Panc1 (cell line): ENCODE data around the gene FGF9. TPM values are rescaled to one million over a fixed set of nuclear protein-coding genes. Genes with fewer than 3 reads are reported as not detected.

ENCODE experiments used
- ATAC-seq: fragments of 200-7000 bp; cut with Tn5 transposase; 2 replicates; pipeline ENCODE4 v1.9.1; 2020; ENCODE audit warnings: mild to moderate bottlenecking, moderate library complexity
- BruUV-seq: library from RNA; stranded (reverse); fragments of 400-500 nt; replicated peaks from 2 replicates; lab custom pipeline; 2021; lab: Mats Ljungman, UMichigan
- CTCF ChIA-PET: fragments of 300-600 bp; sonication (Branson Sonifier 250); formaldehyde crosslinking; loops from one replicate; lab custom pipeline; 2022; ENCODE audit warnings: antibody characterized with exemption; lab: Charles Lee
- POLR2A ChIA-PET: fragments of 300-600 bp; sonication (Branson Sonifier 250); formaldehyde crosslinking; loops from one replicate; lab custom pipeline; 2022; ENCODE audit warnings: antibody characterized with exemption; lab: Charles Lee
- DNase-seq: peaks from one replicate; pipeline ENCODE4 v3.0.0-alpha.2; 2010; ENCODE audit warnings: low read depth, low spot score
- H3K27ac ChIP-seq: 2 replicates; pipeline ENCODE4 v1.5.1; 2011; ENCODE audit warnings: mild to moderate bottlenecking, low read length, inconsistent platforms
- H3K27me3 ChIP-seq: fragments of 200-500 bp; sonication (Bioruptor generic); 2 replicates; pipeline ENCODE4 v1.6.0; 2014; ENCODE audit warnings: low read length, inconsistent platforms; ENCODE audit not compliant: control insufficient read depth, insufficient read depth
- H3K36me3 ChIP-seq: fragments of 200-500 bp; sonication (Bioruptor generic); 2 replicates; pipeline ENCODE4 v1.5.1; 2014; ENCODE audit warnings: inconsistent platforms, mild to moderate bottlenecking, low read length, moderate library complexity; ENCODE audit not compliant: control insufficient read depth, insufficient read depth
- H3K4me1 ChIP-seq: 2 replicates; pipeline ENCODE4 v1.5.1; 2011; ENCODE audit warnings: inconsistent platforms, mild to moderate bottlenecking, low read length, moderate library complexity; ENCODE audit not compliant: control insufficient read depth, insufficient read depth
- H3K4me3 ChIP-seq, 2 experiments: 2 replicates each; pipeline ENCODE4 v1.5.1; 2011 to 2012; ENCODE audit warnings: low read depth in 2 of 2, low read length in 2 of 2, mild to moderate bottlenecking in 2 of 2, inconsistent platforms in 1 of 2, moderate library complexity in 1 of 2
- H3K9me3 ChIP-seq: fragments of 200-500 bp; sonication (Bioruptor generic); 2 replicates; pipeline ENCODE4 v1.5.1; 2014; ENCODE audit warnings: low read depth, mild to moderate bottlenecking, inconsistent platforms, low read length, moderate library complexity; ENCODE audit not compliant: control insufficient read depth, insufficient read depth
- CTCF ChIP-seq: fragments of 450-650 bp; IDR thresholded peaks from 2 replicates; pipeline ENCODE4 v1.5.1; 2017; ENCODE audit warnings: mild to moderate bottlenecking
- POLR2AphosphoS5 ChIP-seq: IDR thresholded peaks from 2 replicates; pipeline ENCODE4 v1.6.1; 2012; ENCODE audit warnings: mild to moderate bottlenecking, low read depth, low read length, moderate library complexity
- REST ChIP-seq, 2 experiments: IDR thresholded peaks; 2 replicates each; pipeline ENCODE4 v1.6.1; 2011 to 2012; ENCODE audit warnings: low read depth in 2 of 2, control low read depth in 1 of 2, low read length in 1 of 2, mild to moderate bottlenecking in 1 of 2, moderate library complexity in 1 of 2; ENCODE audit not compliant: insufficient read depth in 1 of 2
- SIN3A ChIP-seq: IDR thresholded peaks from 2 replicates; pipeline ENCODE4 v1.6.1; 2012; ENCODE audit warnings: low read depth, mild to moderate bottlenecking, low read length, moderate library complexity, borderline replicate concordance; ENCODE audit not compliant: insufficient read depth
- TCF7L2 ChIP-seq: IDR thresholded peaks from 2 replicates; pipeline ENCODE4 v1.6.1; 2011; ENCODE audit warnings: mild to moderate bottlenecking, low read depth, low read length, inconsistent platforms
- in situ Hi-C: cut with HindIII; loops from 2 replicates; pipeline ENCODE4 v1.10.0; 2016; ENCODE audit warnings: low sequenced_read_pairs, low pct_unique_long_range_greater_than_20kb
- intact Hi-C: fragments of 100-400 bp; cut with micrococcal nuclease; formaldehyde crosslinking; loops from one replicate; pipeline ENCODE4 v1.10.0; 2022; ENCODE audit not compliant: unreplicated experiment
- total RNA-seq: library from RNA; stranded (reverse); gene quantifications from one replicate; pipeline ENCODE4 v1.2.1, GENCODE V29; 2021; ENCODE audit not compliant: unreplicated experiment

FGF9 gene
- total RNA-seq, 1 experiment from 2014 or later: not detected

GRCh38 chr13:21676611-21677021 is 5.7 kb downstream of the FGF9 start:
- no peaks in the 10 kb centered on the region for H3K36me3 ChIP-seq
- H3K4me1 ChIP-seq: no peaks in the 10 kb centered on the region; the same call in 1 of the 2 replicates
- TF ChIP-seq CTCF (peak; percentile 26; the same call in 1 of the 2 replicates), SIN3A (no peak), POLR2AphosphoS5 (no peak), REST (IDR thresholded peaks at IDR 0.05; ENCODE audit: insufficient read depth in 1 of 2, low read depth in 2 of 2, low read length in 1 of 2) (no peak), TCF7L2 (no peak)
- CTCF ChIA-PET: no interaction called here
- no peaks in the 10 kb centered on the region for H3K9me3 ChIP-seq
- H3K27me3 ChIP-seq: peaks cover 26% of the 10 kb centered on the region
- BruUV-seq: no TSS peak
- H3K4me3 ChIP-seq: no peak overlapping the region
- DNase-seq: no peak
- no peak overlapping the region for H3K27ac ChIP-seq
- POLR2A ChIA-PET: interaction anchor here (0.6 kb wide), 1 partner anchor 122 kb away, joined by 3 read pairs; no protein-coding TSS in a partner anchor
- in situ Hi-C loops (no loop called here), intact Hi-C loops (no loop called here)
- no peak for ATAC-seq

- Histone ChIP-seq H3K36me3 (no peaks in the 10 kb centered on the region), H3K27ac (no peak overlapping the region), H3K4me1 (no peaks in the 10 kb centered on the region; the same call in 1 of the 2 replicates), H3K4me3 (no peak overlapping the region), H3K27me3 (peaks cover 22% of the 10 kb centered on the region), H3K9me3 (no peaks in the 10 kb centered on the region)
- no peak for ATAC-seq
- no TSS peak for BruUV-seq
- DNase-seq: no peak
- in situ Hi-C loops (no loop called here), intact Hi-C loops (no loop called here)
- POLR2A ChIA-PET: no interaction called here
- TF ChIP-seq SIN3A: no peak
- no peak for TF ChIP-seq CTCF
- no peak for TF ChIP-seq POLR2AphosphoS5
- TF ChIP-seq REST (IDR thresholded peaks at IDR 0.05; ENCODE audit: insufficient read depth in 1 of 2, low read depth in 2 of 2, low read length in 1 of 2): no peak
- TF ChIP-seq TCF7L2: no peak
- CTCF ChIA-PET: no interaction called here
Measured at GRCh38 chr13:21677075-21677623, 6.3 kb downstream of the FGF9 start.
